Gastroesophageal sphincter (tissue), 4 donors: Measurements from ENCODE around the gene DTNBP1. TPM values are rescaled to one million over a fixed set of nuclear protein-coding genes. Genes with fewer than 3 reads are reported as not detected.
A peak's percentile ranks its signal among the peaks of the same experiment; 100 is the strongest.
"Not testable (repeated sequence)": the region's sequence is repeated elsewhere in the genome, so short reads cannot be mapped to it uniquely, and the experiment has no call there.

Source experiments
- ATAC-seq: fragments of 150-250 bp; one replicate; pipeline ENCODE4 v1.9.1; 2016; ENCODE audit warnings: mild to moderate bottlenecking, moderate library complexity
- H3K27ac ChIP-seq, 4 donors: fragments of 200-600 bp; sonication (generic) in 3 of 4; 1 replicate in 3 of 4; 2 replicates in 1 of 4; pipeline ENCODE4 v1.5.1; 2016 to 2019
- H3K27me3 ChIP-seq: fragments of 200-600 bp; sonication (generic); one replicate; pipeline ENCODE4 v1.5.1; 2019
- H3K36me3 ChIP-seq, 2 donors: fragments of 200-600 bp; sonication (generic); one replicate each; pipeline ENCODE4 v1.5.1; 2019; ENCODE audit warnings: control low read depth in 1 of 2
- H3K4me1 ChIP-seq, 3 donors: fragments of 200-600 bp; sonication (generic); 1 replicate in 2 of 3; 2 replicates in 1 of 3; pipeline ENCODE4 v1.5.1; 2016 to 2019; ENCODE audit warnings: control low read depth in 2 of 3
- H3K4me3 ChIP-seq, 2 donors: fragments of 200-600 bp; sonication (generic); one replicate each; pipeline ENCODE4 v1.5.1; 2019; ENCODE audit warnings: mild to moderate bottlenecking in 1 of 2, moderate library complexity in 1 of 2
- H3K9me3 ChIP-seq, 3 donors: fragments of 200-600 bp; sonication (generic); one replicate each; pipeline ENCODE4 v1.5.1; 2017 to 2019; ENCODE audit warnings: control low read depth in 2 of 3
- CTCF ChIP-seq, 4 experiments: fragments of 200-600 bp in 2 of 4; fragments of 450-650 bp in 2 of 4; sonication (generic) in 1 of 4; IDR thresholded peaks; one replicate each; pipeline ENCODE4 v1.5.1; 2017 to 2019; ENCODE audit warnings: antibody characterized with exemption in 4 of 4, mild to moderate bottlenecking in 2 of 4, moderate library complexity in 2 of 4
- EP300 ChIP-seq: sonication (generic); formaldehyde crosslinking; IDR thresholded peaks from one replicate; pipeline ENCODE4 v1.6.1; 2017; ENCODE audit warnings: antibody characterized with exemption, mild to moderate bottlenecking
- POLR2A ChIP-seq, 2 donors: fragments of 450-650 bp; IDR thresholded peaks; one replicate each; pipeline ENCODE4 v1.6.1; 2017; ENCODE audit warnings: antibody characterized with exemption in 2 of 2, mild to moderate bottlenecking in 2 of 2, moderate library complexity in 1 of 2
- POLR2AphosphoS5 ChIP-seq: sonication (generic); formaldehyde crosslinking; IDR thresholded peaks from one replicate; pipeline ENCODE4 v1.6.1; 2017; ENCODE audit warnings: antibody characterized with exemption
- WGBS, 2 donors: methylation state at CpG; one replicate each; pipeline ENCODE4 v1.1.5; 2018; ENCODE audit warnings: low coverage in 1 of 2; 5-methylcytosine and 5-hydroxymethylcytosine counted together
- total RNA-seq, 4 donors: library from RNA; depleted of rRNA; stranded (reverse); fragments of >200 nt; gene quantifications; one replicate each; pipeline ENCODE4 v1.1.0, GENCODE V29; 2016

DTNBP1 gene
- total RNA-seq, 4 donors from 2014 or later: 14.4 to 20.2 (median 16.9) TPM

- no peaks in the 10 kb centered on the region for H3K4me1 ChIP-seq
- H3K4me3 ChIP-seq: no peak overlapping the region
- H3K27ac ChIP-seq: no peak overlapping the region
- peaks cover 18% of the 10 kb centered on the region for H3K27me3 ChIP-seq
- H3K36me3 ChIP-seq: no peaks in the 10 kb centered on the region
- WGBS, 2 donors: 57% methylated on average over 1 of the region's 2 CpGs; no CpG with 5 or more reads in 1 of the 2 donors
- no peaks in the 10 kb centered on the region for H3K9me3 ChIP-seq
- no peak for ATAC-seq
- TF ChIP-seq CTCF (IDR thresholded peaks at IDR 0.05): no peak
- no peak for TF ChIP-seq POLR2AphosphoS5
- TF ChIP-seq POLR2A (IDR thresholded peaks at IDR 0.05): no peak
- no peak for TF ChIP-seq EP300
Measured at GRCh38 chr6:15668918-15669317, 6.1 kb upstream of the DTNBP1 start.

- not testable (repeated sequence) for H3K9me3 ChIP-seq, ATAC-seq, H3K36me3 ChIP-seq, H3K27ac ChIP-seq, H3K4me3 ChIP-seq
- 87 to 96% methylated on average over 3 to 4 of the region's 4 CpGs for WGBS, 2 donors
- peaks cover 0 to 10% (median 6%) of the 10 kb centered on the region in 3 donors for H3K4me1 ChIP-seq
- peaks cover 11% of the 10 kb centered on the region for H3K27me3 ChIP-seq
Measured at GRCh38 chr6:15666896-15667295, 4.1 kb upstream of the DTNBP1 start.

- H3K27ac ChIP-seq: no peak overlapping the region
- no peaks in the 10 kb centered on the region for H3K36me3 ChIP-seq
- no peaks in the 10 kb centered on the region for H3K27me3 ChIP-seq
- H3K4me1 ChIP-seq: peaks cover 0 to 20% (median 11%) of the 10 kb centered on the region in 3 donors
- TF ChIP-seq EP300: no peak
- no peak for TF ChIP-seq POLR2AphosphoS5
- TF ChIP-seq POLR2A (IDR thresholded peaks at IDR 0.05): no peak
- no peak for TF ChIP-seq CTCF (IDR thresholded peaks at IDR 0.05)
- ATAC-seq: no peak
- no peak overlapping the region for H3K4me3 ChIP-seq
- no peaks in the 10 kb centered on the region for H3K9me3 ChIP-seq
Measured at GRCh38 chr6:15665237-15665636, 2.4 kb upstream of the DTNBP1 start.

- H3K27ac ChIP-seq: peak overlapping the region in 3 of 4 donors; percentile 87 to 88 (median 87)
- H3K27me3 ChIP-seq: no peaks in the 10 kb centered on the region
- H3K36me3 ChIP-seq: no peaks in the 10 kb centered on the region
- no peaks in the 10 kb centered on the region for H3K9me3 ChIP-seq
- peaks cover 0 to 21% (median 11%) of the 10 kb centered on the region in 3 donors for H3K4me1 ChIP-seq
- no peak for ATAC-seq
- H3K4me3 ChIP-seq: peak overlapping the region; percentile 88 to 97
- TF ChIP-seq EP300: no peak
- no peak for TF ChIP-seq POLR2AphosphoS5
- TF ChIP-seq CTCF (IDR thresholded peaks at IDR 0.05): no peak
- TF ChIP-seq POLR2A (IDR thresholded peaks at IDR 0.05): no peak
- WGBS, 2 donors: 30 to 48% methylated on average over 13 to 16 of the region's 18 CpGs
Measured at GRCh38 chr6:15663130-15663871, 473 bp upstream of the DTNBP1 start.

- peak overlapping the region; percentile 65 to 88 (median 87) for H3K27ac ChIP-seq
- no peaks in the 10 kb centered on the region for H3K36me3 ChIP-seq
- no peaks in the 10 kb centered on the region for H3K9me3 ChIP-seq
- WGBS, 2 donors: 28 to 43% methylated on average over 4 to 12 of the region's 26 CpGs
- TF ChIP-seq POLR2AphosphoS5 (no peak), CTCF (IDR thresholded peaks at IDR 0.05) (no peak), POLR2A (IDR thresholded peaks at IDR 0.05) (no peak), EP300 (no peak)
- peaks cover 0 to 27% (median 11%) of the 10 kb centered on the region in 3 donors for H3K4me1 ChIP-seq
- H3K27me3 ChIP-seq: no peaks in the 10 kb centered on the region
- H3K4me3 ChIP-seq: peak overlapping the region; percentile 88 to 97
- ATAC-seq: no peak
Measured at GRCh38 chr6:15661853-15662325, 939 bp downstream of the DTNBP1 start.
